ENCODE data around the gene NLGN4Y. TPM values are rescaled to one million over a fixed set of nuclear protein-coding genes. Genes with fewer than 3 reads are reported as not detected.

The NLGN4Y gene
- polyA plus RNA-seq, 1 of the 3 experiments (the other 2 are of a cell fraction) = not detected

DNA sequence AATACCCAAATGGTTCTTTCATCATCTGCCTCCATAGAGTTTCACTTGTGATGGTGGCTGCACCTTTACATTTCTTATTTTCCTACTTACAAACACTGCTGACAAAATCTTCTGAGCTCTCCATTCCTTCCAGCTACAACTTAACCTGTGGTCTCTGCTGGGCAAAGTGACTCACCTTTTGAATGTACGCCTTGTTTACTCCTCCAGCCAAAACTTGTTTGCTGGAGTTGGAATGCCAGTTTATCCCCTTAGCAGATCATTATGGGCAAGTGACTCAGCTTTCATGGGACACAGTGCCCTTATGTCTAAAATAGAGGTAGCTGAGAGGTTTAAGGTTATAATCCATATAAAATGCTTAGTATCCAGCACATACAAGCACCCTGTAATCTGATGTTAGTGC, 107.3 kb downstream of the NLGN4Y start:
- no CpG with 5 or more reads among the region's 1 CpG for WGBS (ENCODE audit: low lambda C conversion rate)
- no peaks in the 10 kb centered on the region for H3F3A ChIP-seq (replicated peaks; ENCODE audit: insufficient read depth)
- no peak overlapping the region for H2AFZ ChIP-seq (ENCODE audit: low read depth)
- H3K79me2 ChIP-seq (ENCODE audit: insufficient read depth) = no peaks in the 10 kb centered on the region
- no peaks in the 10 kb centered on the region for H3K36me3 ChIP-seq (replicated peaks in 1 of 2; ENCODE audit: control insufficient read depth in 1 of 2, insufficient read depth in 2 of 2, low read length in 1 of 2)
- TF ChIP-seq GATA2 (CRISPR knock-in tag; IDR thresholded peaks at IDR 0.05) (no peak), EZH2phosphoT487 (IDR thresholded peaks at IDR 0.05; ENCODE audit: borderline replicate concordance, low read depth) (no peak), CHD2 (IDR thresholded peaks at IDR 0.05; ENCODE audit: low read length, partially characterized antibody) (no peak), TCF12 (IDR thresholded peaks at IDR 0.05) (no peak), FOXM1 (IDR thresholded peaks at IDR 0.05; ENCODE audit: low read depth) (no peak), NRF1 (IDR thresholded peaks at IDR 0.05; ENCODE audit: low read depth, low read length) (no peak), SIN3A (IDR thresholded peaks at IDR 0.05; ENCODE audit: borderline replicate concordance, low read depth, low read length) (no peak), FOXJ3 (CRISPR knock-in tag; IDR thresholded peaks at IDR 0.05) (no peak), SMC3 (IDR thresholded peaks at IDR 0.05; ENCODE audit: low read depth, low read length) (no peak), RXRA (IDR thresholded peaks at IDR 0.05; ENCODE audit: borderline replicate concordance, low read depth) (no peak), MEF2A (IDR thresholded peaks at IDR 0.05; ENCODE audit: borderline replicate concordance, low read depth) (no peak)
- TF ChIP-seq, protein P1, sequence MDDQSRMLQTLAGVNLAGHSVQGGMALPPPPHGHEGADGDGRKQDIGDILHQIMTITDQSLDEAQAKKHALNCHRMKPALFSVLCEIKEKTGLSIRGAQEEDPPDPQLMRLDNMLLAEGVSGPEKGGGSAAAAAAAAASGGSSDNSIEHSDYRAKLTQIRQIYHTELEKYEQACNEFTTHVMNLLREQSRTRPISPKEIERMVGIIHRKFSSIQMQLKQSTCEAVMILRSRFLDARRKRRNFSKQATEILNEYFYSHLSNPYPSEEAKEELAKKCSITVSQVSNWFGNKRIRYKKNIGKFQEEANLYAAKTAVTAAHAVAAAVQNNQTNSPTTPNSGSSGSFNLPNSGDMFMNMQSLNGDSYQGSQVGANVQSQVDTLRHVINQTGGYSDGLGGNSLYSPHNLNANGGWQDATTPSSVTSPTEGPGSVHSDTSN (IDR thresholded peaks at IDR 0.05) = no peak
- TF ChIP-seq, protein P2, sequence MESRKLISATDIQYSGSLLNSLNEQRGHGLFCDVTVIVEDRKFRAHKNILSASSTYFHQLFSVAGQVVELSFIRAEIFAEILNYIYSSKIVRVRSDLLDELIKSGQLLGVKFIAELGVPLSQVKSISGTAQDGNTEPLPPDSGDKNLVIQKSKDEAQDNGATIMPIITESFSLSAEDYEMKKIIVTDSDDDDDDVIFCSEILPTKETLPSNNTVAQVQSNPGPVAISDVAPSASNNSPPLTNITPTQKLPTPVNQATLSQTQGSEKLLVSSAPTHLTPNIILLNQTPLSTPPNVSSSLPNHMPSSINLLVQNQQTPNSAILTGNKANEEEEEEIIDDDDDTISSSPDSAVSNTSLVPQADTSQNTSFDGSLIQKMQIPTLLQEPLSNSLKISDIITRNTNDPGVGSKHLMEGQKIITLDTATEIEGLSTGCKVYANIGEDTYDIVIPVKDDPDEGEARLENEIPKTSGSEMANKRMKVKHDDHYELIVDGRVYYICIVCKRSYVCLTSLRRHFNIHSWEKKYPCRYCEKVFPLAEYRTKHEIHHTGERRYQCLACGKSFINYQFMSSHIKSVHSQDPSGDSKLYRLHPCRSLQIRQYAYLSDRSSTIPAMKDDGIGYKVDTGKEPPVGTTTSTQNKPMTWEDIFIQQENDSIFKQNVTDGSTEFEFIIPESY (IDR thresholded peaks at IDR 0.05; ENCODE audit: borderline replicate concordance, low read depth) = no peak
- TF ChIP-seq, protein P3, sequence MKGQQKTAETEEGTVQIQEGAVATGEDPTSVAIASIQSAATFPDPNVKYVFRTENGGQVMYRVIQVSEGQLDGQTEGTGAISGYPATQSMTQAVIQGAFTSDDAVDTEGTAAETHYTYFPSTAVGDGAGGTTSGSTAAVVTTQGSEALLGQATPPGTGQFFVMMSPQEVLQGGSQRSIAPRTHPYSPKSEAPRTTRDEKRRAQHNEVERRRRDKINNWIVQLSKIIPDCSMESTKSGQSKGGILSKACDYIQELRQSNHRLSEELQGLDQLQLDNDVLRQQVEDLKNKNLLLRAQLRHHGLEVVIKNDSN (IDR thresholded peaks at IDR 0.05; ENCODE audit: borderline replicate concordance, low read depth) = no peak
- TF ChIP-seq, protein P4, sequence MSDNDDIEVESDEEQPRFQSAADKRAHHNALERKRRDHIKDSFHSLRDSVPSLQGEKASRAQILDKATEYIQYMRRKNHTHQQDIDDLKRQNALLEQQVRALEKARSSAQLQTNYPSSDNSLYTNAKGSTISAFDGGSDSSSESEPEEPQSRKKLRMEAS (IDR thresholded peaks at IDR 0.05; ENCODE audit: low read depth) = no peak
- TF ChIP-seq, protein P5, sequence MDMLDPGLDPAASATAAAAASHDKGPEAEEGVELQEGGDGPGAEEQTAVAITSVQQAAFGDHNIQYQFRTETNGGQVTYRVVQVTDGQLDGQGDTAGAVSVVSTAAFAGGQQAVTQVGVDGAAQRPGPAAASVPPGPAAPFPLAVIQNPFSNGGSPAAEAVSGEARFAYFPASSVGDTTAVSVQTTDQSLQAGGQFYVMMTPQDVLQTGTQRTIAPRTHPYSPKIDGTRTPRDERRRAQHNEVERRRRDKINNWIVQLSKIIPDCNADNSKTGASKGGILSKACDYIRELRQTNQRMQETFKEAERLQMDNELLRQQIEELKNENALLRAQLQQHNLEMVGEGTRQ (IDR thresholded peaks at IDR 0.05; ENCODE audit: borderline replicate concordance, low read depth, low read length) = no peak
- POLR2A ChIA-PET = no interaction called here
- no peak overlapping the region for H3K4me3 ChIP-seq (ENCODE audit: low read depth in 2 of 2, low read length in 1 of 2)
- CTCF ChIA-PET = no interaction called here
- DNase-seq = no peak
- no peaks in the 10 kb centered on the region for H3K9me3 ChIP-seq
- no peaks in the 10 kb centered on the region for H3K27me3 ChIP-seq (ENCODE audit: insufficient read depth)
- no peaks in the 10 kb centered on the region for H4K20me1 ChIP-seq (ENCODE audit: insufficient read depth)
- H3K9me2 ChIP-seq = no peaks in the 10 kb centered on the region
- no peaks in the 10 kb centered on the region for H3K4me1 ChIP-seq (ENCODE audit: control insufficient read depth in 1 of 2, insufficient read depth in 2 of 2, low read depth in 1 of 2, low read length in 1 of 2)
- H3K27ac ChIP-seq (ENCODE audit: low read depth in 2 of 2, low read length in 1 of 2) = no peak overlapping the region
- H3K4me2 ChIP-seq = no peak overlapping the region
- no peak overlapping the region for H3K9ac ChIP-seq
